Measurements from ENCODE around the gene FOXC1.

The FOXC1 gene

GRCh38 chr6:1612974-1613306, 3.2 kb downstream of the FOXC1 start:
- no peak for DNase-seq

GRCh38 chr6:1613346-1613687, 3.6 kb downstream of the FOXC1 start:
- no peak for DNase-seq

- no peak for DNase-seq
These were observed 4.2 kb downstream of the FOXC1 start for GRCh38 chr6:1613688-1614447.

- no peak for DNase-seq
These were observed 4.9 kb downstream of the FOXC1 start for GRCh38 chr6:1614448-1615150.

GRCh38 chr6:1615151-1615852, 5.6 kb downstream of the FOXC1 start:
- no peak for DNase-seq

GRCh38 chr6:1615853-1616420, 6.2 kb downstream of the FOXC1 start:
- no peak for DNase-seq

GRCh38 chr6:1616701-1617463, 7.2 kb downstream of the FOXC1 start:
- DNase-seq: no peak

GRCh38 chr6:1617466-1618310, 8.0 kb downstream of the FOXC1 start:
- no peak for DNase-seq

- DNase-seq: no peak
These were observed 8.8 kb downstream of the FOXC1 start for GRCh38 chr6:1618311-1619097.

GRCh38 chr6:1619098-1619672, 9.5 kb downstream of the FOXC1 start:
- DNase-seq: no peak

- no peak for DNase-seq
These were observed 10.2 kb downstream of the FOXC1 start for GRCh38 chr6:1619673-1620503.

GRCh38 chr6:1620504-1621069, 10.9 kb downstream of the FOXC1 start:
- no peak for DNase-seq

GRCh38 chr6:1621070-1621701, 11.5 kb downstream of the FOXC1 start:
- DNase-seq: no peak

- DNase-seq: no peak
These were observed 12.6 kb downstream of the FOXC1 start for GRCh38 chr6:1622220-1622850.

- DNase-seq: no peak
These were observed 13.4 kb downstream of the FOXC1 start for GRCh38 chr6:1622851-1623768.

- DNase-seq: no peak
These were observed 14.0 kb downstream of the FOXC1 start for GRCh38 chr6:1623769-1624057.

GRCh38 chr6:1624058-1624850, 14.5 kb downstream of the FOXC1 start:
- DNase-seq: no peak
